ENCODE data around the gene CNIH3.

CNIH3 gene

DNA sequence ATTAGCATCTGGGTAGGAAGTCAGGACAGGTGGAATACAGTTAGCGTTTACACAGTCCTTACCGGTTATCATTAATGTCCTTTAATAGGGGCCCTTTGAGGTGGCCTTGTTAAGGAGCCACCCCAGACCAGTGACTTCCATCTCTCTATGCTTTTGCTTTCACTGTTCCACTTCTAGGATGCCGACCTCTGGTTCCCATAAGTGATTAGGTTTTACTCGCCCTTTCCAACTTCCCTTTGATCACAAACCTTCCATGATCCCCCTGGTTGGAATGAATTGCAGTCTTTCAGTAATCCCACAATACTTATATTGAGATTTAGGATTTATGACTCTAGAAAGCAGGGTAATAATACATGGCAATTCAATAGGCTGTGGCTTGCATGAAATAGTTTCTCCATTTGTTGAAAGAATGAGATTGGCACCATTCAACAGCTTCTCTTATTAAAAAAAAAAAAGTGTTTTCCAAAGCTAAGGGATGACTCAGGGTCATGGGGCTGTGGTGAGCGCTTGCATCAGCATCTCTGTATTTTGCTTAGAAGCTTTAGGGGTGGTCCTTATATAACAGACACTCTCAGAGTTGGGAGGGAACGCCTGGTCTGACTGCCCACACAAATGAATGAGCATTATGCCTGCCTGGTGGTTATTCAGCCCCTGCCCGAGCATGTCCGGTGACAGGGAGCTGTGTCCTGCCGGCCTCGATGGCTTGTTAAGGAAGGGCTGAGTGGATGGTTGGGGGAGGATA, 110.5 kb downstream of the CNIH3 start:
- DNase-seq, result no peak

DNA sequence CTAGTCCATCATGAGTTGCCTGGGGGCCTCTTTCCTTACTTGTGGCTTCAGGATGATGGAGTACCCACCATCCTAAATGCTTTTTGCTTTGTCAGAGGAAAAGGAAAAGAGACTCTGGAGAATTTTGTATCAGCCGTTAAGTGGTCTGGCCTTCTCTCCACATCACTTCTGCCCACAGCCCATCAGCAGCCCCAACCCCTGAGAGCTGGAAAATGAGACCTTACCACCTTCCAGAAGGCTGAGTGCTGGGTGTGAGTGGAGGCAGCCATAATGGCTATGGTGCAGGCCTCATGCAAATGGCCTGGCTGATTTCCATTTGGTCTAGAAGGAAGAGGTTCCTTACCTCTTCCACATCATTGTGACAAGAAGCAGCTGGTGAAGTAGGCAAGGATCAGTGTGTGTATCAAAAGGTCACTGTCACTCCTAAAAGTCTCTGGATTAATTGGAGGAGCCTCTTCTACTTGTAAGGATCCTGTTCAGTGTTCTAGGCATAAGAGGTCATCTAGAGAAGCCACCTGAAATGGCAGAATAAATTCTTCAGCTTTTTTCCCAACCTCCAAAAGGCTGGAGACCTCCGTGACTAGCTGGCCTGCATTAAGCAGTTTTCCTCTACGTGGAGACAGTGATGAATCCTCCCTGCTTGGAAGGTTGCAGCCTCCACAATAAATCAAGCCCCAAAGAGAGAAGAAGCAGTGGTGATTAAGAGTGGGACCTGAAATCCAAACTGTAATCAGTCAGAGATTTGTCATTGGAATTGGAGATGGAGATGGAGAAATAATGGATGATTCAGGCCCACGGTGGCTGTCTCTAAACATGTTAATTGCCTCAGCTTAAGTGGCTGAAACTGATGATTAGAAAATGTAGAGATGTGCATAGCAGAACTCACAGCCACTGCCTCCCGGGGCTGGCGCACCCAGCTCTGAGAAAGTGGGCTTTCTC, 111.5 kb downstream of the CNIH3 start:
- no peak for DNase-seq

DNA sequence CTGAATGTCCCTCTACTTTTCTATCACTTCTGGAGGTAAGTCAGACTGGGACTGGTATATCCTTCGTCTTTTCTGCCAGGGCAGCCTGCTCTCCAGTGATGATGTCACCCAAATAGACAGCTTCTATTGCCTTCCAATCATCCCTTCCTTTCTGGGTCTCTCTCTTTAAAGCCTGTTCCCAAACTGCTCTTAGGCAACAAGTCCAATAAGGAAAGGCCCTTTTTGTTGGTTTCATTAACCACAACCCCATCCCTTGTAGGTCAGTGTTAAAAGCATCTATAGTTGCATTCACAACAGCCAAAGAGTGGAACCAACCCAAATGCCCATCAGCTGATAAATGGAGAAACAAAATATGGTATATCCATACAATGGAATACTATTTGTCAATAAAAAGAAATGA, 114.4 kb downstream of the CNIH3 start:
- DNase-seq, result no peak

DNA sequence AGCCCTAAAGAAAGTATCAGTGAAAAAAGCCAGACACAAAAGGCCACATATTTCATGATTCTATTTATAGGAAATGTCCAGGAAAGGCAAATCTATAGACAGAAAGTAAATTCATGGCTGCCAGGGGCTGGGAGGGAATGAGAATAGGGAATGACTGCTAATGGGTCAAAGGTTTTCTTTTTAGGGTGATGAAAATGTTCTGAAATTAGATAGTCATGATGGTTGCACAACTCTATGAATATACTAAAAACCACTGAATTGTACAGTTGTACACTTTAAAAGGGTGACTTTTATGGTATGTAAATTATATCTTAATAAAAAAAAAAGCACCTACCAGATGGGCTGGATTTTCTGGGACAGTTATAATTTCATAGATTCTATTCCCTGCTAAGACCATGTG, 114.8 kb downstream of the CNIH3 start:
- DNase-seq, result no peak

DNA sequence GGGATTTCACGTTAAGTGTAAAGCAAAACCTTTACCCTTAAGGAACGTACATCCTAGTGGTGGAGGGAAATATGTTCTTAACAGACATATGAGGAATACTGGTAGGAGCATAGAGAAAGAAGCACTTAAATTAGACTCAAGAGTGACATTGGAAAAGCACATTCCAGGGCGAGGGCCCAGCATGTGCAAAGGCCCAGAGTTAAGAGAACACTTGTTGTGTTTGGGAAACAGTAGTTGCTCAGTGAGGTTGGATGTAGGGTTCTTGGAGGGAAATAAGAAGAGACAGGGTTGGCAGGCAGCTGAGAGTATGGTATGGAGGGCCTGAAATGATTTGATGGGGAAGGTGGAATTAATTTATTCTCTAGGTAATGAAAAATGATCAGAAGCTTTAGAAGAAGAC, 115.5 kb downstream of the CNIH3 start:
- no peak for DNase-seq

DNA sequence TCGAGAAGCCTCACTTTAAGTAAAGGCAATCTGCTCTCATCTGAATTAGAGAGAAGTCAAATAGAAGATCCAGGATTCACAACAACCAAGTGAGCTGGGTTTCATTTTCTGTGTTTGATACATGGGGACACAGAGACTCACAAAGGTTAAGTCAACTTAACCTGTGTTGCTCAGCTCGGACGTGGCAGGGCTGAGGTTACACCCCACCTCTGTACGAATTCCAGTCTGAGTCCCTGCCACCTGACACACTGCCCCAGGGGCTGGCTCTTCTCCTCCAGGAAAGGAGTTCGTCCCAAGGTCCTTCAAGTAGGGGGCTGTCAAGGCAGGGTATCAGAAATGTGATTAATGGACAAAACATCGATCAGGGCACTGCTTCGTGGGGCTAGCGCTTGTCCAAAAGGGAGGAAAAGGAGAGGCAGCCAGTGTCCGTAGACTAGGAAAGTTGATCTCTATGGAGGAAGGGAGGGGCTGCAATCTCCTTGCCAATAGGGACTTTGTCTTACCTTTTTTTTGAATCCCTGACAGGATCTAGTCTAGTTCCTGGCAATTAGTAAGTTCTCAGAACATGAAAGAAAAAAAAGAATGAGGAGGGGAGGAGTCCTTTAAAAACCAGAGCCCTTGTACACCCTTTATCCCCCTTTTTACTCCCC, 116.4 kb downstream of the CNIH3 start:
- no peak for DNase-seq

DNA sequence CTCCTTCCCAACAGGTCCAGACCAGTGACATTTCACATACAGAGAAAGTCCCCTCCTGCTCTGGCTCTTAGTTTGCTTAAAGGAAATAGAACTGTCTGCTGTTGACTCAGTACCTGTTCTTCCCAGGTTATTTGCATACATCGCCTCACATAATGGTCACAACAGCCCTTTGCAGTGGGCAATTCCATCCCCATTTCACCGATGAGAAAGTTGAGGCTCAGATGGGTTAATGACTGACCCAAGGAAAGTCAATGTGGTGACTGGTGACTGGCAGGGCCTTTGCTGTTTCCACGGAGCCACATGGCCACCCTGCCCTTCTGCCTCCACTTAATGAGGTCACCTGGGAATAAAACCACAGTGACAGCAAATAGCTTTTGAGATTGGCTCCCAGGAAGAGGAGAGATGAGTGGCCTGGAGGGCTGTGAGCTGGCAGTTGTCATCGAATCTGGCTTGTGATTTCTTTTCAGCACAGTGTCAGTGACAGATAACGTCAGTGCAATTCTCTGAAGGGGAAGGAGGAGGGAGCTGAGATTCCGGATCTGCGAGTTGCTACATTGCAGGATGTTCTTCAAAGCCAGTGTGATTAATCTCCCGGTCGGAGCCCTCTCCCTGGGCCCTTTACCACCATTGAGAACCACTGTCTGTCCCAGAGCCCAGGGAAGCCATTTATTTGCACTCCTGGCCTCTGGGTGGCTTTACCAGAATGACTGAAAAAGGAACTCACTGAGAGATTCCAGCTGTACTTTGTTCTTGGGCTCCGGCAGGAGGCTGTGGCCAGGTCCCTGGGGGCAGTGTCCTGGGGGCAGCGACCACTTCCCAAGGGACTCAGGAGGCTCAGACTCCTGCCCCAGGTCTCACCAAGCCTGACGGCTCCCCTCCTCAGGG, 117.2 kb downstream of the CNIH3 start:
- no peak for DNase-seq

DNA sequence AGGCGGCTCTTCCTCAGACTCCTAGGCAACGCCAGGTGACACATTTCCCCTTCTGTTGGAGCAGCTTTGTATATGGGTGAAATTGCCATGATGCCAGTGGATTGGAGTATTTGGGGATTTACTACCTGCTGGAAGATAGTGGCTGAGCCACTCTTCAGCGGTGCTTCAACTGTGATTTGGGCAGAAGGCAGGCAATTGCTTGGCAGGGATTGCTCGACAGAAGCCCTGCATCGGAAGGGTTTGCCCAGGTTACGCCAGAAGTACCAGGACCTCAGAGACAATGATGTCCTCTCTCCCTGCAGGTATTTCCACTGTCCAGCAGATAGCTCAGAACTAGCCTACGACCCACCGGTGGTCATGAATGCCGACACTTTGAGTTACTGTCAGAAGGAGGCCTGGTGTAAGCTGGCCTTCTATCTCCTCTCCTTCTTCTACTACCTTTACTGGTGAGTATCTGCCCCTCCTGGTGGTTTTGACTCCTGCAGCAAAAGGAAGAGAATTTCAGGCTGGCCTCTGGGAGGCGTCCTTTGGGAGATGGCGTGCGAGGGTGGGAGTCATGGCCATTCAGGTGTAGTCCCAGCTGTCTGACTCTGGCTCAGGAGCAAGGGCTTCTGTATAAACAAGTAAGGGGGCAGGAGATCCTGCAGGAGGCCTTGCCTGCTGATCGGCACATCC, 118.3 kb downstream of the CNIH3 start:
- no peak for DNase-seq

DNA sequence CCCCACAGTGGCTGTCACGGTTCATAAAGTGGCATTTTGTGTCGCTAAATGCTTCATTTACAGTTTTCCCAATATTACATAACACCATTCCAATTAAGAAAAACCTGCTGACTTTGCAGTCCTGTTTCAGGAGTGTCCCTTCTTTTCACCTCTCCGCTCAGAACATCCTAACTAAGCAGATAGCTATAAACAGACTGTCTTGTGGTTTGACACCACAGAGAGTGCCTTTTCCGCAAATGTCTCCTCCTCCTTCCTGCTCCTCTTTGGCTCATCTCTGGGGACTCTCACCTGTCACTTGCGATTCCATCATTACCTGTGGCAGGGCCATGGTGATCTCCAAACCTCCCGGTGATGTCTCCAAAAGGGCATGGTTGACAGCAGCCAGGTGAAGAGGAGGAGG, 119.0 kb downstream of the CNIH3 start:
- DNase-seq, result no peak

DNA sequence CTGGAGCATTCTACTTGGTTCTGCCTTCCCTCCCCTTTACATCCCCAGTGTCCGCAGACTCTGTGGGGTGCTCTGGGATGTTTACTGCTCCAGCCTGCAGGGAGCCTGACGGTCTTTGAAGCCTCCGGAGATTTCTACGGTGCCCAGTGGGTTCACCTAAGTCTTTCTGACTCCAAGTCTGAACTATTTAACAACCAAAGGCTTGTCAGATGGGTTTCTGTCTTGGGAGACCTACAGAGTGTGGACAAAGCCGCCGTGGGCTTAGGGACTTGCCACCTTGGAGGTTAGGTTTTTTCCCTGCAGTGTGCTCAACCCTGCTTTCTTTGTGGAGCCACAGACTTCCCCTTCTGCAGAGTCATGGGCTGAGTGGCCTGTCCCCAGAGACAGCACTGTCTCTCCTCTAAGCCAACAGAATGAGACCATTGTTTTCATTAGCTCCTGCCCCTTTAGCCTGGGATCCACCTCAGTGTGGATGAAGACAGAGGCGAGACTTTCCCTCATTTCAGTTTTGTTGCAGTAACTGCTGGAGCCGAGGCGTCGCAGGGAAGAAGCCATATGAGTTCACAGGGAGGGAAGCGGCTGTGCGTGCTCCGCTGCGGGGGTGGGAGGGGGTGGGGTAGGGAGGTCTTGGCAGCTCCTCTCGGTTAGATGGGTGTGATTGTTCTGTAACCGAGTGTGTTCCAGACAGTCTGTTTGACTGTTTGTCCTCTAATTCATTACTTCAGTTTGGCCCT, 120.7 kb downstream of the CNIH3 start:
- no peak for DNase-seq

DNA sequence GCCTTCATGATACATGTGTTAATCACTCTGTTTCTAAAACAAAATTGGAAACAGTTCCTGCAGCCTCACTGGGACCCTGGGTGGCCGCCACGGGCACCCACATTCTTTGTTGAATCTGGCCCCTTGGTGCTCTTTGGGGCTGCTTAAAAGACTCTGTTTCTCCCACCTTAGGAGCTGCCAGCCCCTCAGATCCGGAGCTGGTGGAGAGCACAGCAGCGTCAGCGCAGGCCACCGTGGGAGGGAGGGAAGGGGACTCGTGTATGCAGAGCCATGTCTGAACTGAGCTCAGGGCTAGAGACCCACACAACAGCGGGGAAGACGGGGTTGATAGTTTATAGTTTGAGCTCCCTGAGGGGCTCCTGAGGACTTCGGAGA, 121.2 kb downstream of the CNIH3 start:
- no peak for DNase-seq

DNA sequence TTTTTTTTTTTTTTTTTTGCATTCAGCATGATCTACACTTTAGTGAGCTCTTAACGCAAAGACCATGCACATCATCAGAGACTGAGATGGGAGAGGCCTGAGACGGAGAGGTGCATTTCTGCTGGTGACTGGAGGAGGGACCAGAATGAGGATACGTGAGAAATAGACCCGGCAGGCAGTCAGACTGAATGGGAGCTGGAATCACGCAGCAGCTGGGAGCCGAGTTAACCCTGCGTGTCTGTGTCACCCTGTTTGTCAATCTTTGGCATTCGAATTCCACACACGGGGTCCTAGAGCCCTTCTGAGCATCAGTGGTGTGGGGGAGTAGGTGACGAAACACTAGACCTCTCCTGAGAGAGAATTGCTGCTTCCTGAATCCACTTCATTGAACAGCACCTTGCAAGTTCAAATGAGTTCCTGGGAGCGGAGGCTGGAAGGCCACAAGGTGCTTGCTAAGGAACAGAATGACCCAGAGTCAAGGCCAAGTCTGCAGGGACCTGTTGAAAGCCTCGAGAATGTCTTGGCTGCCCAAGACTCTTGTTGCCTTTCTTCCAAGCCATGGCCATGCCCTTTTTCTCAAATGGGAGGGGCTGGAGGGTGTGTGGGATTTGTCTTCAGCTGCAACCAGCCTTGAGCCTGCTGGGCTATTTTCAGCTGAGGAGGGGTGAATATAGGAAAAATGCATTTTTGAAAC, 123.3 kb downstream of the CNIH3 start:
- DNase-seq, result no peak

DNA sequence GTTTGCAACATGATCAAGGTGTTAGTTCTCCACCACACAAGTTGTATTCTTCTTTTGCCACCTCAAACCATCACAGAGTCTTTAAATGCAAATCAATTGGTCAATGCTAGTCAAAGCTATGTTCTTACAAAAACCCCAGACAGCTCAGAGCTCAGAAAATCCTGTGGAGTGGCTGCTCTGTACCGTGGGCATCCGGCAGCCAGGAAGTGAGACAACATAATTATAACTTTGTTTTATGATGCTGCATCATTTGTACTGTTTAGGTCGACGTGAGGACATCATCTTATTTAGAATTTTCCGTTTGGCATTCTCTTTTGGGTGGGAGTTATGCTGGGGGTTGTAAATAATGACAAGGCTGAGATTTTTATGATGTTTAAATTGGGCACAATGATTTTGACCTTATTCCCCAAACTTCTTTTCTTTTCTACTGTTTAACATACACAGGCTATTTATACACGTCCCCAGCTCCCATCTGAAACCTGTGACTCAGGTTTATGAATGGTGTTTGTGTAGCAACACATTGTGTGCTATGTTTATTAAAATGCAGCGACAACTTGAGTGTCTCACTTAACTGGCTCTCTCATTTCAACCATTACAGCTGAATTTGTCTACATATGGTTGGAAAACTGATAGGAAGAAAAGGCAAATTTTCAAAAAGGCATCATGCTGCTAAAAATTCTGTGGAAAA, 124.0 kb downstream of the CNIH3 start:
- DNase-seq, result no peak

DNA sequence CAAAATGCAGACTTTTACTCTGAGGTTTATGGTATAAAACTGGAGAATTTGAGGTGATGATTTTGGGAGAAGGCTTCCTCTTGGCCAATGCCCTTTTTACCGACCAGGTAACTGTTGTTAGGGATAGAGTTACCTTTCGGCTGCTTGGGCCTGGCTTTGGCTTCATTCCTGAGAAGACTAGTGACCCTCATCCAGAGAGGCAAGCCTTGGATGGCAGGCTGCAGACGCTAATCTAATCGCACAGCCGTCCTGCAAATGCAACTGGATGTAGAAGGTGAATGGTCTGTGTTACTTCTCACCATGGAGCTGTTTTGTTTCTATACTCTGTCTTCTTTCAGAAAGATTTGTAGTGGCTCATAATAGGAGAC, 124.6 kb downstream of the CNIH3 start:
- DNase-seq, result no peak

DNA sequence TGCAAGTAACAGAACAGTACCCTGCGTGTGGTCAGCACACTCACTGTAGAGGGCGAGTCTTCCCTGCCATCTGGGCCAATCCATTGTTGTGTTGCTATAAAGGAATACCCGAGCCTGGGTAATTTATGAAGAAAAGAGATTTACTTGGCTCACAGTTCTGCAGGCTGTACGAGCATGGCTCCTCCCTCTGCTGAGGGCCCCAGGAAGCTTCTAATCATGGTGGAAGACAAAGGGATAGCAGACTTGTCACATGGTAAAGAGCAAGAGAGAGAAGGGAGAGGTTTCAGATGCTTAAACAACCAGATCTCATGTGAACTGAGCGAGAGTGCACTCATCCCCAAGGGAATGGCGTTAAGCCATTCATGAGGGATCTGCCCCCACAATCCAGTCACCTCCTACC, 126.2 kb downstream of the CNIH3 start:
- DNase-seq, result no peak

DNA sequence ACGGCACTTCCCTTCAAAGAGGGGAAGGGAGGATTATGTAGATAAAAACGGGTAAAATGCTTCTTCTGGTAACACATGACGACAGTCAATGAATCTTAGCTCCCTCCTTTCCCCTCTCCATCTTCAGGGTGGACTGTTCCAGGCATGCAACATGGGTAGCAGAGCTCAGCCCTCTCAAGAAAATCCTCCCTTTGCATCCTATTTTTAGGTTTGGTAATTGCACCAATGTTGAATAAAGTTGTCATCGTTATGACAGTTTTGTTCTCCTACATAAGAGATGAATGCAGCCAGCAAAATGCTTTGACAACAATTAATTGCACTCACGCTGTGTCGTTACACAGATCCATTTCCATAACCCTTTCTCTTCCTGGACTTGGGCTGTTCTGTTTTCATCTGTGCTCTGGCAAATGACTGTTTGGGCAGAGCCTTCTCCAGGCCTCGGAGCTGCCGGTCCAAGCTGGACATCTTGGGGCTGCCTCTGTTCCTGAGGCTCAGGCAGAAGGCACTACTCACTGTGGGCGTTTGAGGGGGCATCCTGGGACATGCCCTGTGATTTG, 127.6 kb downstream of the CNIH3 start:
- DNase-seq, result no peak

DNA sequence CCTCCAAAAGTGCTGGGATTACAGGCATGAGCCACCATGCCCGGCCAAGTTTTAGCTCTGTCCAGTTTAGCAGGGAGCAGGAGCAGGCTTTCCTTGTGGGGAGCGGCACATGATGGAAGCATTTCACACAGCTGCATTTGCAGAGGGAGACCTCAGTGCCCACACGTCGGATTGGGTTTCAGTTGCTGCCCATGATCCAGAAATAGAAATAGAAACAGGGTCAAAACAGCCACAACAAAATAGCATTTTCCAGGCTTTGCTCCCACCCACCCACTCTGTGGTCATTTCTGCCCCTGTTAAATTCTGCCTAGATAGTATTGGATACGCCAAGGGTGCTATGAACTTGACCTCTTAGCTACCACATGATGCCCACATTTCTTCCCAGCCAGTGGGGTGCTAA, 128.4 kb downstream of the CNIH3 start:
- DNase-seq, result no peak

DNA sequence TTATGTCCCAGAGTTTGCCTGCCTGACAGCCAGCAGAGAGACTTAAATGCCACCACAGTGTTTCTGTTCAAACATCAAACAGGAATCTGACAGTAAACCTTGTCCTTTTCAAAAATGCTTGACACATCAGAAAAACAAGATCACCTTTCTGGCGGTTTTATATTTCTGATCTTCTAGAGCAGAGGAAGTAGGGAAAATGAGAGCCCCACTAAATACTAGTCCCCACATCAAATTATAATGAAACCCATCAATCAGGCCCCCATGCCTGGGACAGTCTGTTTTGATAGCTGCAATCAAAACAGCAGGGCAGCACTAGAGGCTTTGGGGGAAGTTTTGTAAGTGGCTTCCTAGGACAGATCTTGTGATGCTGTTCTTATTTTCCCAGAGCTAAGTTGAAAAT, 129.3 kb downstream of the CNIH3 start:
- no peak for DNase-seq

DNA sequence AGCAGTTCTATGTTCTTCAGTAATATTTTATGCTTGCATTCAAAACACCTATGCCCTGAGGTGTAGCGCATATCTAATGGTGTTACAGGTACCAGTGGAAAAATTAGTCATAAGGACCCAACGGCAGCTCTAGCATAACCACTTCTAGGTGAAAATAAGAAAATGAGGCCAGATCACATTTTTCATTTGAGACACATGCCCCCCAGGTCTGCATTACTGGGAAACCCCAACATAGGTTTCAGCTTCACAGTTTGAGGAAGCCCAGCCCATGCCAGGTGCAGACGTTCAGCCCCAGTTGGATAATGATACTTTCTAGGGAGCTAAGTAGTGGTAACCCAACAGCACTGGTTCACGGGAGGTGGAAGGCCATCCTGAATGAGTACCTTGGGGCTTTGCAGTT, 129.8 kb downstream of the CNIH3 start:
- DNase-seq, result no peak

DNA sequence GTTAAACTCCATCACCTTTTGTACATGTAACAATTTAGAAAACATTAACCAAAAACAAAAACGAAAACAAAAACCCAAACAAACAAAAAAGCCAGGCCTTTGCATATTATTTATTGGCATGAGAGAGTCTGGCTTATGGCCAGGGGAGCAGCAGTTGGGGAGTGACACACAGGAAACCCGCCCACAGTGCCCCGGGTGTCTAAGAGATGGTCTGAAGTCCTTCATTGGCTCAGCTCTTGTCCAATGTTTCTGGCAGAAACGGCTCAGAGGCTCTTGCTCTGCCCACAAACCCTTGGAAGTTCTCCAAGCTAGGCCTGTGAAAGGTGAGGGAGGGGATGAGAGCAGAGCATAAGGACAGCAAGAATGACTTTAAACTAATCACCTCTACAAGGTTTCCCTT, 131.5 kb downstream of the CNIH3 start:
- peak; percentile 3 for DNase-seq

All from stimulated activated CD4-positive, alpha-beta T cell treated with anti-CD3 and anti-CD28 coated beads, Interleukin-4, amount 100 ng/mL, for 1 hour (primary cell).